Stimulated activated CD4-positive, alpha-beta T cell treated with anti-CD3 and anti-CD28 coated beads, Interleukin-12 subunit alpha, Interleukin-12 subunit beta, amount 100 ng/mL, for 4 hours (primary cell): Measurements from ENCODE around the gene ZFP82.

ENCODE experiments used
- DNase-seq: peaks from one replicate; pipeline ENCODE4 v3.0.0-alpha.2; 2020

ZFP82 gene

DNA sequence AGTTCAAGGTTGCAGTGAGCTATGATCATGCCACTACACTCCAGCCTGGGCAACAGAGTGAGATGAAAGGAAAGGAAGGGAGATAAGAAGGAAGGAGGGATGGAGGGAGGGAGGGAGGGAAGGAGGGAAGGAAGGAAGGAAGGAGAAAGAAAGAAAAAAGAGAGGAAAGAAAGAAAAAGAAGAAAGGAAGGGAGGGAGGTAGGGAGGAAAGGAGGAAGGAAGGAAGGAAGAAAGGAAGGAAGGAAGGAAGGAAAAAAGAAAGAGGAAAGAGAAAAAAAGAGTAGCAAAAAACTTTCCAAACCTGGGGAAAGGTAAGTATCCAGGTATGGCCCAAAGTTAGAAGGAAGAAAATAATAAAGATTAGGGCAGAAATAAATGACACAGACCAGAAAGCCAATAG lies 46.6 kb downstream of the ZFP82 start:
- no peak for DNase-seq

DNA sequence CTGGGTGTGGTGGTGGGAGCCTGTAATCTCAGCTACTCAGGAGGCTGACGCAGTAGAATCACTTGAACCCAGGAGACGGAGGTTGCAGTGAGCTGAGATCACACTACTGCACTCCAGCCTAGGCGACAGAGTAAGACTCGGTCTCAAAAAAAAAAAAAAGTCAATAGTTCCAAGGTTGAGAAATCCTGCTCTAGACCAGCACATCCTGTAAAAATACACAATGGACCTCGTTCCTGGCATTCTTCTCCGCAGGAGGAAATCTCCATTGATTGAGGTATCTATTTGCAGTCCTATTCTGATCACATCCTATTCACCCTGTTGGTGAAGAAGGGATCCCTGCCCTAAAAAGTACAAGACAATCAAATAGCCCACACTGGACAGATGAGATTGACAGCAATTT lies 54.6 kb downstream of the ZFP82 start:
- DNase-seq, result no peak
